T-helper 9 cell (primary cell): ENCODE data around the gene LMO3.

Source experiments
- DNase-seq: peaks from one replicate; pipeline ENCODE4 v3.0.0-alpha.2; 2020

LMO3 gene

GRCh38 chr12:16599081-16599480 lies 6.9 kb downstream of the LMO3 start:
- no peak for DNase-seq

- no peak for DNase-seq
Measured at GRCh38 chr12:16594797-16595196, 11.2 kb downstream of the LMO3 start.

GRCh38 chr12:16593546-16593945 lies 12.4 kb downstream of the LMO3 start:
- no peak for DNase-seq

GRCh38 chr12:16590645-16591044 lies 15.3 kb downstream of the LMO3 start:
- no peak for DNase-seq

DNA sequence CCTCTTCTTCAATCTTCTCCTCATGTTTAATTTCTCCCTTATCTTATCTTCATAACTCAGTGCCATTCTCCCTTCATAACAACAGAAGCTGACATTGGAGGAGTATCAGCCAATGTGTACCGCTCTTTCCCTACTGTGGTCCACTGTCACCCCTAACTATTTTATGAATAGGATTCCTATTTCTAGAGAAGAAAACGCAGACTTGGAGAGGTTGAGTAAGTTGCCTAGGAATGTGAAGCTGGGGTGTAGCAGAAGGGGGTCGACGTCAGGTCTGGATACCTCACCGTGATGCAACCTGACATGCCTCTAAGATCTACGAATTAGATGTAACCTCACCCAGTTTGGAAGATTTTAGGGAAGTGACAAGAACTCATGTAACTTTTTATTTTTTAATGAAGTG lies 17.1 kb downstream of the LMO3 start:
- DNase-seq, result no peak

- DNase-seq, result no peak
Measured at GRCh38 chr12:16587514-16587913, 18.4 kb downstream of the LMO3 start.

DNA sequence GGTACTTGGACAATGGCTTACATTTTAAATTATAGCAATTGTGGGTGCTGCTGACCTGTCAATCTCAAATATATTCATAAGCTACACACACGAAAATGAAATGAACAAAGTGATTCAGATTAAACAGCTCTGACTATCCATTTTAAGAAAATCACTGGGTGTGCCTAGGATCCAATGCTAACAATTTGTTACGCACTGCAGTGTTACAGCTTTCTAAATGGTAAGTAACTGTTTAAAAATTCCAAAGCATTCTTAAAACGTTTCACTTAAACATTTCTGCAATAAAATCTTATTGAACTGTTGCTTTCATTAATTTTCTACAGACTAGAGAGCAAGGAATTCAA lies 18.9 kb downstream of the LMO3 start:
- no peak for DNase-seq

- DNase-seq, result no peak
Measured at GRCh38 chr12:16586350-16587109, 19.4 kb downstream of the LMO3 start.

DNA sequence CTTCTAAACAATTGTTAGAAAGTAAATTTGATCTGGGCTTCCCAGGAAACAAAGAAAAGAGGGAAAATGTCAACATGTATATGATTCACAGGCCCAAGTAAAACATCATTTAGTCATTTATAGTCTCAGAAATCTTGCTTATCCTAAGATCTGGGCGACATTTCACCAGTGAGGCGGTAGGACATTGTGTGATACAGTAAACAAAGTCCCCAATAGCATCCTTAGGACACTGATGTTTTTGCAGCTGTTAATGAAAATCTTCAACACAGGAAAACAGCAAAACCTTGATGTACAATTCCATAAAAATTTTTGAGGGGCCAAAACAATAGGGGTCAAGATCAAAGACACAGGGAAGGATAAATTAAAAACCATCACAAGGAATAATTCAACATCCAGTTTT lies 20.2 kb downstream of the LMO3 start:
- DNase-seq, result no peak

- DNase-seq, result no peak
Measured at GRCh38 chr12:16583969-16584745, 21.8 kb downstream of the LMO3 start.

DNA sequence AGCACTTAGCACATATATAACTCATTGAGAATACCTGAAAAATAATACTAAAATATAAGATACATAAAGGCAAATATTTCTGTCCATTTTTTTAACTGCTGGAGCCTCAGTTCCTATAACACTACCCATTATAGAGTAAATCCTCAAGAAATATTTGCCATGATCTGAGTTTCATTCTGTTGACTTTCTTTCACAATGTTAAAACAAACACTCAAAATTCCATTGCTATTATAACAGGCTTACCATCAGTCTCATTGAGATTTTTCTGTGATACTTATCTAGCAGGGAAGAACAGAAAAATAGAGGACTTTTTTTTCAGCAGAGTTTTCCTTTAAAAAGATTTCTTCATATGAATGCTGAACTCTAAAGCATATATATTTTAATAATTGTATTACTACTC lies 24.5 kb downstream of the LMO3 start:
- no peak for DNase-seq

- DNase-seq, result no peak
Measured at GRCh38 chr12:16579041-16579440, 26.9 kb downstream of the LMO3 start.

DNA sequence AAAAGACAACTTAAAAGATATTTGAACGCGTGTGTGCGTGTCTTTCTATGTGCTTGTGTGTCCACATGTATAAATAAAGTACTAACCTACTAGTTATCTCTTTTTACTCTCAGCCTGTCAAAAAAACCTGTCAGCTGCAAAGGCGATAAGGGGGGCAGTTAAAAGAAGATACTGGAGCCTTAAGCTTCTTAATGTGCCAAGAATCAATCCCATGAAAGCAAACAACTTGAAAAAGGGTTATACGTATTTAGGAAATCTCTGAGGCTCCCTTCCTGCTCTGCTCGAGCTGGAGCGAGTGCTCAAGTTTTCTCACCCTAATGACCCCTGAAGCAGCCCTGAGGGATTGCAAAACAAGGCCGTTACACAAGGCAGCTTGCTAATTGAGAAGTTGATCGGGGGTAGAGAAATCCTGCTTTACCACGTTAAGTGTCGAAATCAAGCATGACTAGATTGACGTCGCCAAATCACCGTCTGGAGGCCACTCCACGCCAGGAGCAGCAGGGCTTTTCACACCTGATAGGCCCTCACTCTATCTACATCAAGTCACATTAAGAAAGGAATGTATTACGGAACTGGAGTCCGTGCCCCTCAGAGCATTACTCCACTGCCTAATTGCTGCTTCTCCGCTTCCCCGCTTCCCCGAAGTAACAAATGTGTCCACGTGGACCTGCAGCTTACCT lies 32.4 kb downstream of the LMO3 start:
- DNase-seq, result no peak

GRCh38 chr12:16568873-16569272 lies 37.1 kb downstream of the LMO3 start:
- no peak for DNase-seq

- DNase-seq, result no peak
Measured at GRCh38 chr12:16564675-16565074, 41.3 kb downstream of the LMO3 start.

GRCh38 chr12:16563504-16563903 lies 42.5 kb downstream of the LMO3 start:
- DNase-seq, result no peak

DNA sequence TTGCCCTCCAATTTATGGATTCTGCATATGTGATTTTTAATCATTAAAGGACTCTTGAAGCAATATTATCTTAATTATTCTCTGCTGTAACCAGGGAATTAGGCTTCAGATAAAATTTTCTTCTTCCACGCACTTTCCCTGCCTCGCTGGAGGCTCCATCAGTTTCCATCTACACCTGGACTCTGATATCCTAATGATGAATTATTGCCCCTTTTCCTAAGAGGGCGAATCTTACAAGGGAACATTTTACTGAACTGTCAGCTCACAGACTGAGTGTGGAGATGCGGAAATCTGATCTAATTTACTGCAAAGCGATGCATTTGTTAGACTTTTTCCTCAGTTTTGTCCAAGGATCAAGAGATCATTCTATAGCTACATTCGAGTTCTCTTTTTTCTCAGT lies 43.0 kb downstream of the LMO3 start:
- DNase-seq, result no peak

- DNase-seq, result no peak
Measured at GRCh38 chr12:16562435-16562834, 43.5 kb downstream of the LMO3 start.

DNA sequence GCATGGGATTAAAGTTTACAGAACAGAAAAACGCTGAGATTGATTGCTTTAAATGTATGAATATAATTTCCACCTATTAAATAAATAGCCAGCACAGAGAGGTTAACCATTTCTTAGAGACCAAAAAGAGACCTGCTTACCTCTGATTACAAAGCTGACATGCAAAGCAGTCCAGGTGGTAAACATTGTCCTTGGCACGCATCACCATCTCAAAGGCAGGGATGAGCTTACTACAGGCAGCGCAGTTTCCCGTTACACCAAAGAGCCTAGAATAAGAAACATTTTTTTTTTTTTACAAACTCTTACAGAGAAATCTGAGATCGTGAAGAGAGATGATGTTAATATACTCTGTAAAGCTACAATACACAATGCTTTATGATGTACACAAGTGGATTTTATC lies 45.7 kb downstream of the LMO3 start:
- DNase-seq, result no peak

- no peak for DNase-seq
Measured at GRCh38 chr12:16555630-16556029, 50.3 kb downstream of the LMO3 start.

GRCh38 chr12:16553457-16553856 lies 52.5 kb downstream of the LMO3 start:
- no peak for DNase-seq

DNA sequence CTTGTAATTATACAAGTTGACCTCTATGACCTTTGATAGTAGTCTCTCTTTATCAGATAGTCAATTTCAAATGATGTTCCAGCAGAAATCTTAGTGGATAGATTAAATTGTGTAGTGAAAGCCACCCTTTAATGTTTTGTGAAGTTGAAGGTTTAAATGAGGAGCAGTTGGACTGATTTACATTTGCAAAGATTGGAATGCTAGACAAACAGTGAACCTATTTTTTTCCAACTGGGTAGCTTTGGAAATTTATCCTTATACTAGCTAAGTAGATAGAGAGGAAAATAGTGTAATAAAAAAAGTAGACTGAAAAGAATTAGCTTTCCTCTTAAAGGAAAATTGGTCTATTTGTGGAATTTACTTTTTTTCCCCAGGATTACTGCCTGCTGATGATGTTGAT lies 53.7 kb downstream of the LMO3 start:
- DNase-seq, result no peak

GRCh38 chr12:16545836-16546235 lies 60.1 kb downstream of the LMO3 start:
- no peak for DNase-seq

DNA sequence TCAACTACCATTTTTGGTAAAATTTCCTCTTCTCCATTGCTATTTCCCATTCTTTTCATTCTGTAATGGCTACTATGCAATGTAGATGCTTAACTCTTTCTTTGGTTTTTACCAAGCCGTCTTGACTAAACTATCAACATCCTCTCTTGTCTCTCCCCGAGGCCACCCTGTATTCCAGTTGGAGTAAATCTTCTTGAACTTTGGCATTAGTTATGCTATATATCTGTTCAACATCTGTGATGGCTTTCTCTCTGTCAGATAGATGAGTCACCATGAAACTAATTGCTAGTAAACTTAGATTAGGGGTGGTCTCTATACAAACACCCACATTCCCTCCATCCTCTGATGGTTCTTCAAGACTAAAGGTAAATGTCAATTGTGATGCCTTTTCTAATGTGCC lies 63.4 kb downstream of the LMO3 start:
- no peak for DNase-seq
